Activated naive CD8-positive, alpha-beta T cell (primary cell): Measurements from ENCODE around the gene CAMTA1.
"Not testable (repeated sequence)": the region's sequence is repeated elsewhere in the genome, so short reads cannot be mapped to it uniquely, and the experiment has no call there.

ENCODE experiments used
- H3K27ac Mint-ChIP-seq: one replicate; pipeline ENCODE4 v1.8.0; 2021; ENCODE audit warnings: mixed read lengths
- H3K27me3 Mint-ChIP-seq: one replicate; pipeline ENCODE4 v1.8.0; 2021; ENCODE audit warnings: mixed read lengths
- H3K36me3 Mint-ChIP-seq: one replicate; pipeline ENCODE4 v1.8.0; 2021; ENCODE audit warnings: mixed read lengths
- H3K4me1 Mint-ChIP-seq: one replicate; pipeline ENCODE4 v1.8.0; 2021; ENCODE audit warnings: low read depth, mixed read lengths
- H3K4me3 Mint-ChIP-seq: one replicate; pipeline ENCODE4 v1.8.0; 2021; ENCODE audit warnings: mild to moderate bottlenecking, mixed read lengths
- H3K9me3 Mint-ChIP-seq: one replicate; pipeline ENCODE4 v1.8.0; 2021; ENCODE audit warnings: low read depth, mixed read lengths

Gene CAMTA1

GRCh38 chr1:7130127-7130526 is 344.9 kb downstream of the CAMTA1 start:
- H3K4me1 Mint-ChIP-seq = no peaks in the 10 kb centered on the region
- H3K4me3 Mint-ChIP-seq = no peak overlapping the region
- no peaks in the 10 kb centered on the region for H3K9me3 Mint-ChIP-seq
- no peak overlapping the region for H3K27ac Mint-ChIP-seq
- H3K27me3 Mint-ChIP-seq = peaks cover 16% of the 10 kb centered on the region
- H3K36me3 Mint-ChIP-seq = no peaks in the 10 kb centered on the region

GRCh38 chr1:7135493-7135892 is 350.2 kb downstream of the CAMTA1 start:
- Mint-ChIP-seq H3K4me1 (no peaks in the 10 kb centered on the region), H3K9me3 (no peaks in the 10 kb centered on the region), H3K27me3 (peaks cover 21% of the 10 kb centered on the region), H3K4me3 (no peak overlapping the region), H3K36me3 (no peaks in the 10 kb centered on the region), H3K27ac (no peak overlapping the region)

GRCh38 chr1:7136166-7136953 is 351.1 kb downstream of the CAMTA1 start:
- H3K27ac Mint-ChIP-seq = no peak overlapping the region
- H3K27me3 Mint-ChIP-seq = peaks cover 18% of the 10 kb centered on the region
- no peaks in the 10 kb centered on the region for H3K4me1 Mint-ChIP-seq
- no peaks in the 10 kb centered on the region for H3K9me3 Mint-ChIP-seq
- no peak overlapping the region for H3K4me3 Mint-ChIP-seq
- no peaks in the 10 kb centered on the region for H3K36me3 Mint-ChIP-seq

GRCh38 chr1:7140251-7140650 is 355.0 kb downstream of the CAMTA1 start:
- Mint-ChIP-seq H3K27ac (no peak overlapping the region), H3K27me3 (peaks cover 13% of the 10 kb centered on the region), H3K4me3 (no peak overlapping the region), H3K9me3 (no peaks in the 10 kb centered on the region), H3K36me3 (no peaks in the 10 kb centered on the region), H3K4me1 (no peaks in the 10 kb centered on the region)

- H3K27me3 Mint-ChIP-seq = no peaks in the 10 kb centered on the region
- H3K9me3 Mint-ChIP-seq = no peaks in the 10 kb centered on the region
- no peak overlapping the region for H3K27ac Mint-ChIP-seq
- H3K4me1 Mint-ChIP-seq = no peaks in the 10 kb centered on the region
- no peaks in the 10 kb centered on the region for H3K36me3 Mint-ChIP-seq
- no peak overlapping the region for H3K4me3 Mint-ChIP-seq
These were observed 360.7 kb downstream of the CAMTA1 start for GRCh38 chr1:7145947-7146346.

GRCh38 chr1:7146710-7147109 is 361.5 kb downstream of the CAMTA1 start:
- Mint-ChIP-seq H3K4me3 (no peak overlapping the region), H3K27ac (no peak overlapping the region), H3K9me3 (no peaks in the 10 kb centered on the region), H3K27me3 (peaks cover under 1% of the 10 kb centered on the region), H3K4me1 (no peaks in the 10 kb centered on the region), H3K36me3 (no peaks in the 10 kb centered on the region)

GRCh38 chr1:7147581-7148282 is 362.5 kb downstream of the CAMTA1 start:
- H3K36me3 Mint-ChIP-seq, H3K27ac Mint-ChIP-seq, H3K27me3 Mint-ChIP-seq, H3K9me3 Mint-ChIP-seq, H3K4me3 Mint-ChIP-seq, H3K4me1 Mint-ChIP-seq: not testable (repeated sequence)

- Mint-ChIP-seq H3K4me3 (no peak overlapping the region), H3K4me1 (no peaks in the 10 kb centered on the region), H3K9me3 (no peaks in the 10 kb centered on the region), H3K27me3 (peaks cover 3% of the 10 kb centered on the region), H3K36me3 (no peaks in the 10 kb centered on the region), H3K27ac (no peak overlapping the region)
These were observed 364.0 kb downstream of the CAMTA1 start for GRCh38 chr1:7149080-7149838.

- H3K27ac Mint-ChIP-seq = no peak overlapping the region
- no peaks in the 10 kb centered on the region for H3K36me3 Mint-ChIP-seq
- H3K4me1 Mint-ChIP-seq = no peaks in the 10 kb centered on the region
- no peak overlapping the region for H3K4me3 Mint-ChIP-seq
- H3K9me3 Mint-ChIP-seq = no peaks in the 10 kb centered on the region
- H3K27me3 Mint-ChIP-seq = peaks cover 3% of the 10 kb centered on the region
These were observed 365.5 kb downstream of the CAMTA1 start for GRCh38 chr1:7150724-7151280.

- peaks cover 3% of the 10 kb centered on the region for H3K27me3 Mint-ChIP-seq
- no peak overlapping the region for H3K27ac Mint-ChIP-seq
- H3K36me3 Mint-ChIP-seq = no peaks in the 10 kb centered on the region
- H3K4me1 Mint-ChIP-seq = peaks cover 1% of the 10 kb centered on the region
- no peaks in the 10 kb centered on the region for H3K9me3 Mint-ChIP-seq
- no peak overlapping the region for H3K4me3 Mint-ChIP-seq
These were observed 366.7 kb downstream of the CAMTA1 start for GRCh38 chr1:7151978-7152377.

GRCh38 chr1:7152655-7153054 is 367.4 kb downstream of the CAMTA1 start:
- no peak overlapping the region for H3K4me3 Mint-ChIP-seq
- peaks cover 1% of the 10 kb centered on the region for H3K4me1 Mint-ChIP-seq
- no peaks in the 10 kb centered on the region for H3K9me3 Mint-ChIP-seq
- peaks cover 3% of the 10 kb centered on the region for H3K27me3 Mint-ChIP-seq
- H3K27ac Mint-ChIP-seq = no peak overlapping the region
- no peaks in the 10 kb centered on the region for H3K36me3 Mint-ChIP-seq

- H3K36me3 Mint-ChIP-seq = no peaks in the 10 kb centered on the region
- no peak overlapping the region for H3K4me3 Mint-ChIP-seq
- no peak overlapping the region for H3K27ac Mint-ChIP-seq
- H3K27me3 Mint-ChIP-seq = peaks cover 3% of the 10 kb centered on the region
- peaks cover 1% of the 10 kb centered on the region for H3K4me1 Mint-ChIP-seq
- H3K9me3 Mint-ChIP-seq = no peaks in the 10 kb centered on the region
These were observed 368.2 kb downstream of the CAMTA1 start for GRCh38 chr1:7153464-7153863.

- Mint-ChIP-seq H3K4me1 (peaks cover 1% of the 10 kb centered on the region), H3K27me3 (peaks cover 3% of the 10 kb centered on the region), H3K9me3 (peaks cover 5% of the 10 kb centered on the region), H3K27ac (no peak overlapping the region), H3K36me3 (no peaks in the 10 kb centered on the region), H3K4me3 (no peak overlapping the region)
These were observed 374.0 kb downstream of the CAMTA1 start for GRCh38 chr1:7159116-7159781.

- H3K4me3 Mint-ChIP-seq, H3K27ac Mint-ChIP-seq, H3K36me3 Mint-ChIP-seq, H3K4me1 Mint-ChIP-seq, H3K9me3 Mint-ChIP-seq: not testable (repeated sequence)
- H3K27me3 Mint-ChIP-seq = peaks cover 15% of the 10 kb centered on the region
These were observed 383.3 kb downstream of the CAMTA1 start for GRCh38 chr1:7168554-7168953.
